NB4 (cell line): ENCODE measurements around the gene PRPF19.

Experiments
- MYC ChIP-seq: IDR thresholded peaks from 2 replicates; pipeline ENCODE4 v1.6.1; 2011; ENCODE audit warnings: low read depth, low read length
- POLR2A ChIP-seq: IDR thresholded peaks from 2 replicates; pipeline ENCODE4 v1.6.1; 2011; ENCODE audit warnings: mild to moderate bottlenecking; ENCODE audit not compliant: insufficient read length; ENCODE audit errors: extremely low read depth
- TF ChIP-seq, protein P1 (sequence below): IDR thresholded peaks from one replicate; pipeline ENCODE4 v1.5.1; 2012; ENCODE audit warnings: low read depth, low read length
- TF ChIP-seq, protein P2 (sequence below): IDR thresholded peaks from 2 replicates; pipeline ENCODE4 v1.6.1; 2011; ENCODE audit warnings: low read depth, low read length

DNA sequence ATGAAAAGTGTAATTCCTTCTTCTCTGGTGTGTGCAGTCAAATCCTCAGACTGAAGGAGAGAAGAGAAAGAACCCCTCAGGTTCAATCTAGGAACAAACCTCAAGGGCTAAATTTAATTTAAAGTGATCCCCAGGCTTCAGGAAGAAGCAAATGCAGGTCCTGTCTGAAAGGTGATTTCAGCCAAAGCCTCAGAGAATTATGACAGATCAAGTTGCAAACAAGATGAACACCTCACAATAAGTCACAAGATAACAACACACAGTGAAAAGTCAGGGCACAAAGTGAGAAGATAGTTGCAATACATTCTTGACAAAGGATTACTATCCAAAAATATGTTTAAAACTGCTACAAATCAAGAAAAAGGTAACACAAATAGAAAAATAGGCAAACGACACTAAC lies 27.3 kb downstream of the PRPF19 start:
- TF ChIP-seq, protein P1, sequence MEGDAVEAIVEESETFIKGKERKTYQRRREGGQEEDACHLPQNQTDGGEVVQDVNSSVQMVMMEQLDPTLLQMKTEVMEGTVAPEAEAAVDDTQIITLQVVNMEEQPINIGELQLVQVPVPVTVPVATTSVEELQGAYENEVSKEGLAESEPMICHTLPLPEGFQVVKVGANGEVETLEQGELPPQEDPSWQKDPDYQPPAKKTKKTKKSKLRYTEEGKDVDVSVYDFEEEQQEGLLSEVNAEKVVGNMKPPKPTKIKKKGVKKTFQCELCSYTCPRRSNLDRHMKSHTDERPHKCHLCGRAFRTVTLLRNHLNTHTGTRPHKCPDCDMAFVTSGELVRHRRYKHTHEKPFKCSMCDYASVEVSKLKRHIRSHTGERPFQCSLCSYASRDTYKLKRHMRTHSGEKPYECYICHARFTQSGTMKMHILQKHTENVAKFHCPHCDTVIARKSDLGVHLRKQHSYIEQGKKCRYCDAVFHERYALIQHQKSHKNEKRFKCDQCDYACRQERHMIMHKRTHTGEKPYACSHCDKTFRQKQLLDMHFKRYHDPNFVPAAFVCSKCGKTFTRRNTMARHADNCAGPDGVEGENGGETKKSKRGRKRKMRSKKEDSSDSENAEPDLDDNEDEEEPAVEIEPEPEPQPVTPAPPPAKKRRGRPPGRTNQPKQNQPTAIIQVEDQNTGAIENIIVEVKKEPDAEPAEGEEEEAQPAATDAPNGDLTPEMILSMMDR, result no peak
- TF ChIP-seq POLR2A, result no peak
- TF ChIP-seq, protein P2, sequence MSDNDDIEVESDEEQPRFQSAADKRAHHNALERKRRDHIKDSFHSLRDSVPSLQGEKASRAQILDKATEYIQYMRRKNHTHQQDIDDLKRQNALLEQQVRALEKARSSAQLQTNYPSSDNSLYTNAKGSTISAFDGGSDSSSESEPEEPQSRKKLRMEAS, result no peak
- no peak for TF ChIP-seq MYC
